Activated T-helper 1 cell treated with anti-CD3 and anti-CD28 coated beads, Interleukin-2, amount 50 U/mL, for 16 hours (primary cell): ENCODE data around the gene ZNF609.
A peak's percentile ranks its signal among the peaks of the same experiment; 100 is the strongest.

Experiments
- DNase-seq, 2 donors: peaks; one replicate each; pipeline ENCODE4 v3.0.0-alpha.2; 2020; ENCODE audit warnings: low read depth in 1 of 2, low spot score in 1 of 2

The ZNF609 gene

DNA sequence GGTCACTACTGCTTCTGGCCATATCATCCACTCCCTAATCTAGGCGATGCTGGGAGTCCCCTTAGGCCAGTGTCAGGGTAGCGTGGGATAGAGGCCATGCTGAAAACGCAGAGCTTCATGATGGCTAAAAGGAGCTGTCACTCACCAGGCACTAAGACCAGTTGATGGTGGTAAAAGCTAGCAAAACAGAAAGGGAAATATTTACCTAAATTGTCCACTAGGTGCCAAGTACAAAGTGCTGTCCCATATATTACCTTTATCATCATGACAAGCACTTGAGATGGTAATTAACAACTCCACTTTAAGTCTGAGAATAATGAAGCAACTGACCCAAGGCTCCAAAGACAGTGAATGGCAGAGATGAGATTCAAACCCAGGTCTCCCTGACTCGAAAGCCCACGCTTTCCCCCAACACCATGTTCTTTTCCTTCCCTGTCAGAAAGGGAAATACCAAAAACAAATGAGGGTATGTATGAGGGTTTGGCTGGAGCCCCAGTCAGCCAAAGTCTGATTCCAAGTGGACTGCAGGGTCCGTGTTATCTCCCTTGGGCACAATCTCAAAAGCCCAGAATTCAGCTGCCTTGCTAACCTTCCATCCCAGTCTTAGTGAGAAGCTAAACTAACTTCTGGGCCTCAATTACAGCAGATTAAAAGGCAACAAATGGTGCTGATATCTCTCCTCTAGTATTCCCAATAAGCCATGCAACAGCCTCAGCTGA is 230.4 kb downstream of the ZNF609 start:
- no peak for DNase-seq

GRCh38 chr15:64691896-64692565 is 231.7 kb downstream of the ZNF609 start:
- no peak for DNase-seq

DNA sequence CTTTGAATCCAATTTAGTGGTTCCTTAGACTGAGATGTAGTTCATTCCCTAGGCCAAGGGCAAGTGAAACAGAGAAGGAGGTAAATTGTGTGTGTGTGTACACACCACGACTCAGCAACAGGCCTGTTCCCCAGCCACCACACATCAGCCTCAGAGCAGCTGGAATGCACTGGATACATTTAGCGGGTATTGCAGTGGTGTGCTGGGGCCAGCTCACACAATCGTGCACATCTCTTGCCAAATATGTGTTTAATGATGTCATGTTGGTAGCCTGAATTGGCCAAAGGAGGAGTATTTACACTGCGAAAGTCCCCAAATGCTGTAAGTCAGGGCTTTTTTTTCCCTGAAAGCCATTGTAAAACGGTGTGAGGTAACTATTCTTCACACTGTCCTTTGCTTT is 232.8 kb downstream of the ZNF609 start:
- DNase-seq, result no peak

- no peak for DNase-seq
Observed at GRCh38 chr15:64694816-64695215, 234.4 kb downstream of the ZNF609 start.

DNA sequence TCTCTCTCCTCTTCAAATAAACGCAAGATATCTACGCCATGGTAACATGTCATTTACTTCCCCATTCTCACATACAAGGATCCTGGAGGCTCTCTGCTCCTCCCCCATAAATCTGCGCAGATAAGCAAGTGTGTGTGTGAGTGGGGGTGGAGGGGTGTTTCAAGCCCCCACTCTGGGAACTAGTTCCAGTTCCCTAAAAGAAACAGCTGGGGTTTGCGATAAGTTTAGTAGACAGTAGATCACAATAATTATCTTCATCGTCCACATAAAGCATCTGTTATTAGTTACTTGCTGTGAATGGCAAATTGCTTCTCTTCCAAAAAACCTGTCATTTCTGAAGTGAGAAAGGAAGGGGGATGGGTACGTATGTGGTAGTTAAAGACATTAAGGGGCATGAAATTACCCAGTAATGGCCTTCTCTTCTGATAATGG is 235.2 kb downstream of the ZNF609 start:
- no peak for DNase-seq

- DNase-seq, result no peak
Observed at GRCh38 chr15:64696481-64696880, 236.1 kb downstream of the ZNF609 start.

GRCh38 chr15:64697911-64698369 is 237.6 kb downstream of the ZNF609 start:
- DNase-seq, result no peak

DNA sequence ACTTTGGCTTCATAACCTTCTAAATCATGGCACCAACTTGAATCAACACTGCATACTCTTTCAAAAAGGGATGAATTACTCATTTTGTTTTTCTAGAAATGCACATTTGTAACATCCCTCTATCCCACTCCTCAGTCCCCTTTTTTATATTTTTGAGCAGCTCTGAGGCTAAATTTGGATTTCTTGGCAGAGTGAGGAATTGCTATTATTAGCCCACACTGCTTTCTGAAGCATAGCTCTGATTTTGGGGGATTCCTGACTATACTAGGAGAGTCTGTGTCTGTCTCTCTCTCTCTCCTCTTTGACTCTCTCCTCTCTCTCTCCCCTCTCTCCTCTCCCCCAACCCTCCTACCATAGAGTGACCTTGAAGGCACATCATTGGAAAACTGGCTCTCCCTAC is 238.4 kb downstream of the ZNF609 start:
- DNase-seq, result no peak

- no peak for DNase-seq
Observed at GRCh38 chr15:64699751-64700388, 239.5 kb downstream of the ZNF609 start.

- no peak for DNase-seq
Observed at GRCh38 chr15:64701051-64701450, 240.7 kb downstream of the ZNF609 start.

DNA sequence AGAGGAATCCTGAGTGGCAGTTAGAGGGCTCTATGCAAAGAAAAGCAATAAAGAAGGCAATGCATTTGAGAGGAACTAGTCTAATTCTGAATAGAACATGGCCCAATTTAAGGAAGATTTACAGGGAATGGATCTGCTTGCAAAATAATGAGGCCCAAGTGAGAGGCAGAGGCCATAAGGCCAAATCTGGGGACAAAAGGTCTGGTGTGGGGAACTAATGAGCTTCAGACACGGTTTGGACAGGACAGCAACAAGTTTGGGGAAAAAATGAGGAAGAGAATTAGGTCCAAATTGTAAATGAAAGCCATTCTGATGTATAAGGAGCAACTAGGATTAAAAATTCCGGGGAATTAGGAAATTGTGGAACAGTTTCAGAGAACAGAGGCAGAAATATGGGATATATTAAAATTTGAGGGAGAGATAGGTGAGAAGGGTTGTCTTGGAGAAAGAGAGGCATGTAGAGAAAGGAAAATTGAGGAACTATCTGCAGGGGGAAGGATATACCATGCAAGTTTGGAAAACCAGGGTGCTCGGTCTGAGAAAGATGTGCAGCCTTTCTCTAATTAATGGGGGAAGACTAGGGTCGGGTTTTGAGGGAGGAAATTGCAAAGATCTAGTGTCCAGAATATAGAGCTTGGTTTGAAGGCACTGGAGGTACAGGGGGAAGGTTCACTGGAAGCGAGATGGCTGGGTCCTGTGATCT is 241.3 kb downstream of the ZNF609 start:
- DNase-seq, result no peak

- DNase-seq, result peak; percentile 92
Observed at GRCh38 chr15:64702816-64703631, 242.6 kb downstream of the ZNF609 start.

- no peak for DNase-seq
Observed at GRCh38 chr15:64703632-64703959, 243.2 kb downstream of the ZNF609 start.

DNA sequence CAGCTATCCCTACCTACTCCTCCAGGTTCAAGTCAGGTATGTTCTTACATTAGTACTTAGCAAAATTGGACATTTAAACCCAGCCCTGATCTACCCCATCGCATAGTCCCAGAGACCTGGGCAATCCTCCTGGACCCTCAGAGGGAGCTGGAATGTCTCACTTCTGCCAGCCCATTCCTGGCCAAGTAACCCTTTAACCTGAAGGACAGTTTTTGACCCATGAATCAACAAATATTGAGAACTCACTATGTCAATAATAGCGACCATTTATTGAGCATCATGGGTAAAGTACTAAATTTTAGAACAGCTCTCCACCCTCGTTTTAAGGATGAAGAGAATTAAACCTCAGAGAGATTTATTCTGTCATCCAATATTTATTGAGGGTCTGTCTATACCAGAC is 244.6 kb downstream of the ZNF609 start:
- no peak for DNase-seq

DNA sequence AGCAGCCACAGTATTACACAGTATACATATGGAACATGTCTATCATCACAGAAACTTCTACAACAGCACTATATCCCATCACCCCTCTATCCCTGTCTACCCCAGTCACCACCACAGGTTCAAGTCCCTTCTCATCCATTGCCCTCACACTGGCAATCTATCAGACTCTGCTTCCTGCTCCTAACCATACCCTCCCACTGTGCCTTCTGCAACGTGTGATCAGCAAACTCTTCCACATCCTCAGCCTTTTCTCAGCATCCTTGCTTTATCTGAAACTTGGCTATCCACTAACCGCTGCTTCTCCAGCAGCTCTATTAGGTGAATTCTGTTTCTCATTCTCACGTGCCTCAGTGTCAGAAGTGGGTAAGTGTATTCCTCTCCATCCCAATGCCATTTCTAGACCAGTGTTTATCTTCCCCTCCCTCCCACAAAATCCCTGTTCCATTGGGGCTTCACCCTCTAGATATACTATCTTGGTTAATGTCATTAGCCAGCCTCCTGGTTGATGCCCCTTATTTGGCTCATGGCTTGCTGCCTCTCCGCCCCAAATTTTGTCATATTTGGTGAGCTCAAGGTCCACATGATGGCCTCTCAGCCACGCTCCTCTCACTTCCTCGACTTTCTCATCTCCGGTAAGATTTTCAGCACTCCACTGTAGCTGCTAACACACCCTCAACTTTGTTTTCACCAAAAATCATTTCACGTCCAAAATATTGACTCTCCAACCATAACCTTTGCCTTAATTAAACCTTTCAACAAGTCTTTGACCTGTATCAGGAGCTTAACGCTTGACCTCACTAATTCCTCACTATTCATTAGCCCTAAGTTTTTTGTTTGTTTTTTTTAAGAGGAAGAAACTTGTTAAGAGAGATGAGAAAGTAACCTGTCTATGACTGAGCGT is 245.9 kb downstream of the ZNF609 start:
- no peak for DNase-seq

- no peak for DNase-seq
Observed at GRCh38 chr15:64710676-64711428, 250.5 kb downstream of the ZNF609 start.

- DNase-seq, result no peak
Observed at GRCh38 chr15:64712353-64712752, 252.0 kb downstream of the ZNF609 start.

DNA sequence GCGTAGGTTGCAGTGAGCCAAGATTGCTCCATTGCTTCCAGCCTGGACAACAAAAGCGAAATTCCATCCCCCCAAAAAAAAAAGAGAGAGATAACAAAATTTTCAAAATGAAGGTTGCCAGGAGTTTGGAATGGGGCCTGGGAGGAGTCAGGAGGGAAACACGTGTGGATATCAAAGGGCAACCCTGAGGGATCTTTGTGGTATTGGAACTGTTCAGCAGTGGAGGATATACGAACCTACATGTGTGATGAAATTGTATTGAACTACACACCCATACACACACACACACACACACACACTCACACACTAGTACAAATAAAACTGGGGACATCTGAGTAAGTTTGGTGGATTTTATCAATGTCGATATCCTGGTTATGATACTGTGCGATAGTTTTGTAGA is 253.2 kb downstream of the ZNF609 start:
- no peak for DNase-seq

DNA sequence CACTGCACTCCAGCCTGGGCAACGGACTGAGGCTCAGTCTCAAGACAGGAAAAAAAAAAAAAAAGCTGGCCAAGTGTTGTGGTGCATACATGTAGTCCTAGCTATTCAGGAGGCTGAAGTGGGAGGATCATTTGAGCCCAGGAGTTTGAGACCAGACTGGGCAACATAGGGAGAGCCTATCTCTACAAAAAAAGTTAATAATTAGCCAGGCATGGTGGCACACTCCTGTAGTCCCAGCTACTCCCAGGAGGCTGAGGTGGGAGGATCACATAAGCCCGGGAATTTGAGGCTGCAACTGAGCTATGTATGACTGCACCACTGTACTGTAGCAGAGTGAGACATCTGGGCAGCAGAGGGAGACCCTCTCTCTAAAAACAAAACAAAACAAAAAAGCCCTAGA is 256.1 kb downstream of the ZNF609 start:
- no peak for DNase-seq
